H9 (cell line): ENCODE results near the gene TMEM14B. TPM values are rescaled to one million over a fixed set of nuclear protein-coding genes. Genes with fewer than 3 reads are reported as not detected.

ENCODE experiments used
- DNase-seq: peaks from one replicate; pipeline ENCODE4 v3.0.0-alpha.2; 2017
- H2AFZ ChIP-seq: one replicate; pipeline ENCODE4 v1.6.1; 2013; ENCODE audit warnings: mild to moderate bottlenecking, low read length, control low read depth, moderate library complexity
- H2AK5ac ChIP-seq: 2 replicates; pipeline ENCODE4 v1.6.1; 2013; ENCODE audit warnings: low read length, control low read depth, mixed read lengths; ENCODE audit not compliant: insufficient read length
- H2BK120ac ChIP-seq: one replicate; pipeline ENCODE4 v1.6.1; 2013; ENCODE audit warnings: low read depth, mild to moderate bottlenecking, low read length, control low read depth, inconsistent platforms; ENCODE audit not compliant: poor library complexity, severe bottlenecking
- H2BK12ac ChIP-seq: 2 replicates; pipeline ENCODE4 v1.6.1; 2013; ENCODE audit warnings: low read length, control low read depth, mixed read lengths, low read depth; ENCODE audit not compliant: insufficient read length
- H2BK15ac ChIP-seq: 2 replicates; pipeline ENCODE4 v1.6.1; 2013; ENCODE audit warnings: low read depth, low read length, control low read depth
- H2BK20ac ChIP-seq: one replicate; pipeline ENCODE4 v1.6.1; 2013; ENCODE audit warnings: low read depth, mild to moderate bottlenecking, low read length, control low read depth, inconsistent platforms; ENCODE audit not compliant: poor library complexity, severe bottlenecking
- H2BK5ac ChIP-seq: 2 replicates; pipeline ENCODE4 v1.6.1; 2013; ENCODE audit warnings: low read length, control low read depth, mixed read lengths; ENCODE audit not compliant: insufficient read length
- H3K14ac ChIP-seq: 2 replicates; pipeline ENCODE4 v1.6.1; 2013; ENCODE audit warnings: low read length, control low read depth; ENCODE audit not compliant: insufficient read depth
- H3K18ac ChIP-seq: 2 replicates; pipeline ENCODE4 v1.6.1; 2013; ENCODE audit warnings: low read depth, mild to moderate bottlenecking, mixed read lengths, low read length, control low read depth; ENCODE audit not compliant: insufficient read length
- H3K23ac ChIP-seq: 2 replicates; pipeline ENCODE4 v1.6.1; 2013; ENCODE audit warnings: low read length, control low read depth, mixed read lengths, low read depth; ENCODE audit not compliant: insufficient read length
- H3K23me2 ChIP-seq: 2 replicates; pipeline ENCODE4 v1.6.1; 2013; ENCODE audit warnings: low read depth, mild to moderate bottlenecking, mixed read lengths, low read length, control low read depth; ENCODE audit not compliant: insufficient read length, poor library complexity, severe bottlenecking
- H3K27ac ChIP-seq: 2 replicates; pipeline ENCODE4 v1.5.1; 2013; ENCODE audit warnings: low read length, control low read depth, mixed read lengths, low read depth; ENCODE audit not compliant: insufficient read length
- H3K27me3 ChIP-seq: 2 replicates; pipeline ENCODE4 v1.6.1; 2013; ENCODE audit warnings: low read length, control low read depth, inconsistent platforms; ENCODE audit not compliant: insufficient read depth
- H3K4ac ChIP-seq: 2 replicates; pipeline ENCODE4 v1.6.1; 2013; ENCODE audit warnings: low read depth, mild to moderate bottlenecking, control low read depth, inconsistent platforms, low read length, moderate library complexity
- H3K4me1 ChIP-seq: 2 replicates; pipeline ENCODE4 v1.6.1; 2013; ENCODE audit warnings: low read length, control low read depth, inconsistent platforms; ENCODE audit not compliant: insufficient read depth
- H3K4me2 ChIP-seq: 2 replicates; pipeline ENCODE4 v1.6.1; 2013; ENCODE audit warnings: low read length, control low read depth, mixed read lengths; ENCODE audit not compliant: insufficient read length, insufficient read depth
- H3K56ac ChIP-seq: 2 replicates; pipeline ENCODE4 v1.6.1; 2013; ENCODE audit warnings: low read depth, mild to moderate bottlenecking, mixed read lengths, low read length, control low read depth; ENCODE audit not compliant: insufficient read length
- H3K79me1 ChIP-seq: 2 replicates; pipeline ENCODE4 v1.6.1; 2013; ENCODE audit warnings: low read depth, mild to moderate bottlenecking, moderate library complexity, low read length, control low read depth, inconsistent platforms; ENCODE audit not compliant: insufficient read depth, poor library complexity, severe bottlenecking
- H3K79me2 ChIP-seq: 2 replicates; pipeline ENCODE4 v1.6.1; 2013; ENCODE audit warnings: low read length, control low read depth, inconsistent platforms; ENCODE audit not compliant: insufficient read depth
- H3K9ac ChIP-seq: 2 replicates; pipeline ENCODE4 v1.6.1; 2013; ENCODE audit warnings: low read length, control low read depth, mixed read lengths; ENCODE audit not compliant: insufficient read length; ENCODE audit errors: extremely low read depth
- H3K9me3 ChIP-seq: one replicate; pipeline ENCODE4 v1.6.1; 2013; ENCODE audit warnings: low read depth, low read length, inconsistent platforms; ENCODE audit not compliant: control insufficient read depth
- H3T11ph ChIP-seq: one replicate; pipeline ENCODE4 v1.6.1; 2013; ENCODE audit warnings: mild to moderate bottlenecking, low read length, control low read depth, inconsistent platforms
- H4K20me1 ChIP-seq: one replicate; pipeline ENCODE4 v1.6.1; 2013; ENCODE audit not compliant: control insufficient read depth, insufficient read length, insufficient read depth
- H4K5ac ChIP-seq: 2 replicates; pipeline ENCODE4 v1.6.1; 2013; ENCODE audit warnings: low read depth, mild to moderate bottlenecking, mixed read lengths, low read length, control low read depth; ENCODE audit not compliant: insufficient read length
- H4K8ac ChIP-seq: replicated peaks from 2 replicates; pipeline ENCODE4 v1.6.1; 2013; ENCODE audit warnings: low read length, control low read depth, mixed read lengths, low read depth; ENCODE audit not compliant: insufficient read length
- H4K91ac ChIP-seq: 2 replicates; pipeline ENCODE4 v1.6.1; 2013; ENCODE audit warnings: low read depth, mild to moderate bottlenecking, moderate library complexity, mixed read lengths, low read length, control low read depth; ENCODE audit not compliant: insufficient read length
- H3K27ac Mint-ChIP-seq, 3 experiments: 2 replicates in 2 of 3; 3 replicates in 1 of 3; pipeline ENCODE4 v1.8.0; 2020 to 2021; ENCODE audit warnings: mixed read lengths in 3 of 3, mild to moderate bottlenecking in 1 of 3, moderate library complexity in 1 of 3
- H3K27me3 Mint-ChIP-seq: 2 replicates; pipeline ENCODE4 v1.8.0; 2021; ENCODE audit warnings: low read depth, mild to moderate bottlenecking, moderate library complexity, mixed read lengths
- H3K36me3 Mint-ChIP-seq, 3 experiments: 2 replicates in 2 of 3; 3 replicates in 1 of 3; pipeline ENCODE4 v1.8.0; 2020 to 2021; ENCODE audit warnings: low read depth in 3 of 3, mixed read lengths in 3 of 3; ENCODE audit not compliant: insufficient read depth in 1 of 3
- H3K4me1 Mint-ChIP-seq, 2 experiments: 2 replicates each; pipeline ENCODE4 v1.8.0; 2020; ENCODE audit warnings: mixed read lengths in 2 of 2
- H3K4me3 Mint-ChIP-seq, 2 experiments: 2 replicates in 1 of 2; 3 replicates in 1 of 2; pipeline ENCODE4 v1.8.0; 2020 to 2021; ENCODE audit warnings: mild to moderate bottlenecking in 2 of 2, mixed read lengths in 2 of 2, moderate library complexity in 1 of 2
- H3K9me3 Mint-ChIP-seq, 2 experiments: 2 replicates in 1 of 2; 3 replicates in 1 of 2; pipeline ENCODE4 v1.8.0; 2020; ENCODE audit warnings: mild to moderate bottlenecking in 2 of 2, mixed read lengths in 2 of 2, moderate library complexity in 1 of 2
- CTCF ChIP-seq: fragments of 200-600 bp; sonication (generic); conservative IDR thresholded peaks from 3 replicates; pipeline ENCODE4 v1.8.0; 2021; ENCODE audit warnings: antibody characterized with exemption, mild to moderate bottlenecking
- WGBS: extraction: QIAGEN DNeasy Blood & Tissue Kit; methylation state at CpG from one replicate; pipeline ENCODE4 v1.1.7; 2013; ENCODE audit warnings: missing lambda C conversion rate, low lambda C conversion rate, mixed read lengths; ENCODE audit not compliant: insufficient read length; ENCODE audit errors: extremely low coverage; 5-methylcytosine and 5-hydroxymethylcytosine counted together
- total RNA-seq: library from RNA; stranded (reverse); gene quantifications from 2 replicates; pipeline ENCODE4 v1.2.1, GENCODE V29; 2021

Gene TMEM14B
- total RNA-seq, 1 experiment from 2014 or later: 107 TPM

- H3K4ac ChIP-seq: no peak overlapping the region
- no peak overlapping the region for H3K9ac ChIP-seq
- H3K4me2 ChIP-seq: no peak overlapping the region
- H4K5ac ChIP-seq: no peak overlapping the region
- H3K9me3 ChIP-seq: no peaks in the 10 kb centered on the region
- Mint-ChIP-seq H3K4me1 (no peaks in the 10 kb centered on the region), H3K27ac (no peak overlapping the region), H3K9me3 (no peaks in the 10 kb centered on the region), H3K36me3 (no peaks in the 10 kb centered on the region; a peak in 3 of 7 replicates), H3K27me3 (no peaks in the 10 kb centered on the region; the same call in 1 of the 2 replicates), H3K4me3 (no peak overlapping the region)
- H3T11ph ChIP-seq: no peak overlapping the region
- H3K14ac ChIP-seq: no peak overlapping the region
- H3K23me2 ChIP-seq: no peaks in the 10 kb centered on the region
- no peak overlapping the region for H4K8ac ChIP-seq
- no peaks in the 10 kb centered on the region for H3K4me1 ChIP-seq
- no peak overlapping the region for H2BK20ac ChIP-seq
- H4K91ac ChIP-seq: no peak overlapping the region
- no peak overlapping the region for H2BK120ac ChIP-seq
- H3K79me2 ChIP-seq: no peaks in the 10 kb centered on the region
- H3K18ac ChIP-seq: no peak overlapping the region
- no peak for DNase-seq
- H2BK5ac ChIP-seq: no peak overlapping the region
- H2AK5ac ChIP-seq: no peak overlapping the region
- no peak overlapping the region for H3K23ac ChIP-seq
- H2BK12ac ChIP-seq: no peak overlapping the region
- no peaks in the 10 kb centered on the region for H4K20me1 ChIP-seq
- no peak overlapping the region for H2BK15ac ChIP-seq
- no peak overlapping the region for H3K27ac ChIP-seq
- H3K27me3 ChIP-seq: no peaks in the 10 kb centered on the region
- H2AFZ ChIP-seq: no peak overlapping the region
- H3K56ac ChIP-seq: no peak overlapping the region
- no peaks in the 10 kb centered on the region for H3K79me1 ChIP-seq
- TF ChIP-seq CTCF: no peak
- WGBS: no CpG with 5 or more reads among the region's 3 CpGs
Observed at GRCh38 chr6:10793035-10793434, 45.4 kb downstream of the TMEM14B start.
